ENCODE results near the gene KNCN.

Gene KNCN

GRCh38 chr1:46568461-46568891, 17.0 kb upstream of the KNCN start:
- TF ChIP-seq CTCF (IDR thresholded peaks at IDR 0.05): no peak

- no peak for TF ChIP-seq CTCF (IDR thresholded peaks at IDR 0.05)
Observed at GRCh38 chr1:46563341-46563740, 11.9 kb upstream of the KNCN start.

DNA sequence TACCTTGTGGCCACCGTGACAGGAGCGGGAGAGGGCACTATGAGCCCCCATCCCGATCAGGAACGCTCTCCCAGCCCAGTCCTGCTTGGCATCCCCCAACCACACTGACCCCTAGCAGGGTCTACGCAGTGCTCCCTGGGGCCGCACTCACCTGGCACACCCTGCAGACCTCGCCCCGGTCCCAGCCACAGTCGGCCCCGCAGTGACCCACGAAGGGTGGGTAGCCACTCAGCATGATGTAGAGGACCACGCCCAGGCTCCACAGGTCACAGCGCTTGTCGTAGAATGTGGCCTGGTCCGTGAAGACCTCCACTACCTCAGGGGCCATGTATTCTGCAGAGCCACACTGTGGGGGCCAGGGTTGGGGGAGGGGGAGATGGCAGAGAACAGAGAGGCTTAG, 11.1 kb upstream of the KNCN start:
- no peak for TF ChIP-seq CTCF (IDR thresholded peaks at IDR 0.05)

- no peak for TF ChIP-seq CTCF (IDR thresholded peaks at IDR 0.05)
Observed at GRCh38 chr1:46558966-46559365, 7.5 kb upstream of the KNCN start.

DNA sequence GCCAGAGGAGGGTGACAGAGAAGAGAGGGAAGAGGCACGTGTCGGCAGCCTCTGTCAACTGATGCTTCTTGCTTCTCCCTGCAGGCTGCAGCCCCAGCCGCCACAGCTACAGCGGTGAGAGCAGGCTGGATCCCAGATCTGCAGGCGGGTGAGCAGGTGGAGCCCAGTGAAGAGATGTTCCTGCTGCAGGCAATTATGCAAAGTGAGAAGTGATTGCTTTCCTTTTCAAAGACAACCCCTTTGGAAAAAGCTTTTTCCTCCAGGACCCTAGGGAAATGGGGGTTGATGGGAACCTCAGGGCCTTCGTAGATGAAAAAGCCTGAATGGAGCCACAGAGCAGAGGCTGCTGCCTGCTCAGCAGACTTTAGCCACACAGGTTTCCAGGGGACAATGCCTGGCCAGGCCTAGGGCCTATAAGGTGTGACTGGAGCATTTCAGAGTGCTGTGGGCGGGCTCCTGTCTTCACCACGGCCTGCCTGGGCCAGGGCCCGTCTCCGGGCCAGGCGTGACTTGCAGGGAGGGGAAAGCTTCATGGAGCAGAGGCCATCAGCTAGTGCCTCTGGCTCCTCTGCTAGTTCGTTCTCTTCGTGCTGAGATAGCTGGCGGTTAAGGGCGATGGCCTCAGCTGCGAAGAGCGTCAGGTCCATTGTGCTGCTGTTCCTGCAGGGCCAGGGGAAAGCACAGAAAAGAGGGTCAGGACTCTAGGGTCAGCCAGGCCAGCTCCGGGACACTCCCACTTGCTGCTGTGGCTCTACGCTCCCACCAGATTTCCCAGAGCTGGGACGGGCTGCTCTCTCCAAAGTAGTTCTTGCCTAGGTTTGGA, 6.9 kb upstream of the KNCN start:
- no peak for TF ChIP-seq CTCF (IDR thresholded peaks at IDR 0.05)

- no peak for TF ChIP-seq CTCF (IDR thresholded peaks at IDR 0.05)
Observed at GRCh38 chr1:46557403-46557802, 6.0 kb upstream of the KNCN start.

GRCh38 chr1:46556822-46557221, 5.4 kb upstream of the KNCN start:
- TF ChIP-seq CTCF (IDR thresholded peaks at IDR 0.05): no peak

All from LNCAP (cell line).